ENCODE results near the gene SPATA24.
"Not testable (repeated sequence)": the region's sequence is repeated elsewhere in the genome, so short reads cannot be mapped to it uniquely, and the experiment has no call there.

SPATA24 gene

GRCh38 chr5:139403787-139404483, at the start of gene SPATA24:
Gene SPATA24, minus strand, starts transcription at chr5:139404089. Its CDS starts 29 bp downstream, at chr5:139404060.
- peak; percentile 82 to 100 (median 97) for DNase-seq

- DNase-seq = no peak
Measured at GRCh38 chr5:139451878-139452660, 48.2 kb upstream of the SPATA24 start.

GRCh38 chr5:139451176-139451575, 47.3 kb upstream of the SPATA24 start:
- no peak for DNase-seq

GRCh38 chr5:139446956-139447779, 43.3 kb upstream of the SPATA24 start:
- DNase-seq = no peak

- DNase-seq = no peak
Measured at GRCh38 chr5:139445325-139446170, 41.7 kb upstream of the SPATA24 start.

GRCh38 chr5:139443831-139444453, 40.1 kb upstream of the SPATA24 start:
- DNase-seq = no peak

- not testable (repeated sequence) for DNase-seq
Measured at GRCh38 chr5:139440416-139440815, 36.5 kb upstream of the SPATA24 start.

- DNase-seq = peak; percentile 32 to 94 (median 88)
Measured at GRCh38 chr5:139439013-139439903, 35.4 kb upstream of the SPATA24 start, which contains the start of gene DNAJC18. Gene DNAJC18, minus strand, starts transcription at chr5:139439525. Its CDS starts 80 bp downstream, at chr5:139439445.

GRCh38 chr5:139438707-139439012, 34.8 kb upstream of the SPATA24 start:
- DNase-seq = peak in 1 of 14 donors; percentile 35

GRCh38 chr5:139435676-139436075, 31.8 kb upstream of the SPATA24 start:
- no peak for DNase-seq

GRCh38 chr5:139431706-139432105, 27.8 kb upstream of the SPATA24 start:
- DNase-seq = no peak

GRCh38 chr5:139430015-139430414, 26.1 kb upstream of the SPATA24 start:
- no peak for DNase-seq

- DNase-seq = no peak
Measured at GRCh38 chr5:139426203-139426885, 22.5 kb upstream of the SPATA24 start.

- no peak for DNase-seq
Measured at GRCh38 chr5:139425497-139425896, 21.6 kb upstream of the SPATA24 start.

- peak in 3 of 14 donors; percentile 10 to 27 (median 20) for DNase-seq
Measured at GRCh38 chr5:139422307-139422893, 18.5 kb upstream of the SPATA24 start.

- DNase-seq = no peak
Measured at GRCh38 chr5:139419226-139420192, 15.6 kb upstream of the SPATA24 start.

GRCh38 chr5:139418793-139419192, 14.9 kb upstream of the SPATA24 start:
- DNase-seq = no peak

GRCh38 chr5:139417214-139417613, 13.3 kb upstream of the SPATA24 start:
- DNase-seq = no peak
